Brain microvascular endothelial cell (primary cell): ENCODE measurements around the gene POC1A.

Experiments used
- DNase-seq: peaks from one replicate; pipeline ENCODE4 v3.0.0-alpha.2; 2020
- H3K27ac ChIP-seq: fragments of 250-450 bp; sonication (Bioruptor Pico); 2 replicates; pipeline ENCODE4 v1.5.1; 2020; ENCODE audit warnings: mild to moderate bottlenecking, moderate library complexity
- H3K27me3 ChIP-seq: fragments of 250-450 bp; sonication (Bioruptor Pico); replicated peaks from 2 replicates; pipeline ENCODE4 v1.5.1; 2020; ENCODE audit warnings: mild to moderate bottlenecking
- H3K36me3 ChIP-seq: fragments of 250-450 bp; sonication (Bioruptor Pico); replicated peaks from 2 replicates; pipeline ENCODE4 v1.5.1; 2020; ENCODE audit warnings: mild to moderate bottlenecking
- H3K4me3 ChIP-seq: 2 replicates; pipeline ENCODE4 v1.5.1; 2011; ENCODE audit warnings: low read depth, mild to moderate bottlenecking, control low read depth, low read length, moderate library complexity
- in situ Hi-C: cut with HindIII; loops from 2 replicates; pipeline ENCODE4 v1.10.0; 2017; ENCODE audit warnings: low sequenced_read_pairs, low pct_ligation_motif_present
- TF ChIP-seq, protein P1 (sequence below): IDR thresholded peaks from 2 replicates; pipeline ENCODE4 v1.5.1; 2011; ENCODE audit warnings: low read depth, mild to moderate bottlenecking, moderate library complexity, low read length, control low read depth, inconsistent platforms; ENCODE audit errors: missing control alignments

The POC1A gene

DNA sequence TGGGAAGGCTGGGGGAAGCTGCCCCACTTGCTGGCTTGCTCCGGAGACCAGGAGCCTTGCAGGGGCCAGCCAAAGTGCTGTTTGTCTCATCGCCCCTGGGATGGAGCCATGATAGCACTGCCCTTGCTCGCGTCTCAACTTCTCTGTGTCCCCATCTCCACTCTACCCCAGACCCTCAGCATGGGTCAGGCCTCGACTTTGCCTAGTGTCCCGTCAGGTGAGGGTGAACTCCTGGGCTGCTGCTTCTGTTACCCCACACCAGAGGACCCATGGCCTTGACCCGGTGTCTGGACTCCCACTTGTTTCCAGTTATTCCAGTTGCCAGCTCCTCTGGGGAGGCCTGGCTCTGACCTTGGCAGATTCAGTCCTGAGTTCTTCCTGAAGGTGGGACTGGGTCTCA is 61.3 kb downstream of the POC1A start:
- Histone ChIP-seq H3K36me3 (no peaks in the 10 kb centered on the region), H3K4me3 (no peak overlapping the region), H3K27ac (no peak overlapping the region), H3K27me3 (no peaks in the 10 kb centered on the region)
- in situ Hi-C loops: no loop called here
- no peak for DNase-seq
- TF ChIP-seq, protein P1, sequence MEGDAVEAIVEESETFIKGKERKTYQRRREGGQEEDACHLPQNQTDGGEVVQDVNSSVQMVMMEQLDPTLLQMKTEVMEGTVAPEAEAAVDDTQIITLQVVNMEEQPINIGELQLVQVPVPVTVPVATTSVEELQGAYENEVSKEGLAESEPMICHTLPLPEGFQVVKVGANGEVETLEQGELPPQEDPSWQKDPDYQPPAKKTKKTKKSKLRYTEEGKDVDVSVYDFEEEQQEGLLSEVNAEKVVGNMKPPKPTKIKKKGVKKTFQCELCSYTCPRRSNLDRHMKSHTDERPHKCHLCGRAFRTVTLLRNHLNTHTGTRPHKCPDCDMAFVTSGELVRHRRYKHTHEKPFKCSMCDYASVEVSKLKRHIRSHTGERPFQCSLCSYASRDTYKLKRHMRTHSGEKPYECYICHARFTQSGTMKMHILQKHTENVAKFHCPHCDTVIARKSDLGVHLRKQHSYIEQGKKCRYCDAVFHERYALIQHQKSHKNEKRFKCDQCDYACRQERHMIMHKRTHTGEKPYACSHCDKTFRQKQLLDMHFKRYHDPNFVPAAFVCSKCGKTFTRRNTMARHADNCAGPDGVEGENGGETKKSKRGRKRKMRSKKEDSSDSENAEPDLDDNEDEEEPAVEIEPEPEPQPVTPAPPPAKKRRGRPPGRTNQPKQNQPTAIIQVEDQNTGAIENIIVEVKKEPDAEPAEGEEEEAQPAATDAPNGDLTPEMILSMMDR: no peak

DNA sequence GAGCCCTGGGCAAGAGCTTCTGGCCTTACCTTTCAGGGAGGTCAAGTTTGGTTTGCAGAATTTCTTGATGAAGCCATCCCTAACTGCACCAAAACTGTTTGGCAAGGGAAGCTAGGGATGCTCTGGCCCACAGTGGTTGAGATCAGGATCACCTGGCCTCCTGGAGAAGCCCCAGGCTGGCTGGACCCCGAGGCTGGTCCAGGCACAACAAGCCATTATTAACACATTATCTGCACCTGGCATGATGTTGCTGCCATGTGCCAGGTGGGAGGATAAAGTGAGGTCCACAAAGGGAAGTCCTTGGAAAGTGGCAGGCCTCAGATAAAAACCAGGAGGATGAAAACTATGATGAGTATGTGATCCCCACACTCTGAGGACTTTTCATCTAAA is 62.0 kb downstream of the POC1A start:
- no peak for DNase-seq
- Histone ChIP-seq H3K27me3 (no peaks in the 10 kb centered on the region), H3K27ac (no peak overlapping the region), H3K4me3 (no peak overlapping the region), H3K36me3 (no peaks in the 10 kb centered on the region)
- in situ Hi-C loops: no loop called here
- TF ChIP-seq, protein P1: no peak

DNA sequence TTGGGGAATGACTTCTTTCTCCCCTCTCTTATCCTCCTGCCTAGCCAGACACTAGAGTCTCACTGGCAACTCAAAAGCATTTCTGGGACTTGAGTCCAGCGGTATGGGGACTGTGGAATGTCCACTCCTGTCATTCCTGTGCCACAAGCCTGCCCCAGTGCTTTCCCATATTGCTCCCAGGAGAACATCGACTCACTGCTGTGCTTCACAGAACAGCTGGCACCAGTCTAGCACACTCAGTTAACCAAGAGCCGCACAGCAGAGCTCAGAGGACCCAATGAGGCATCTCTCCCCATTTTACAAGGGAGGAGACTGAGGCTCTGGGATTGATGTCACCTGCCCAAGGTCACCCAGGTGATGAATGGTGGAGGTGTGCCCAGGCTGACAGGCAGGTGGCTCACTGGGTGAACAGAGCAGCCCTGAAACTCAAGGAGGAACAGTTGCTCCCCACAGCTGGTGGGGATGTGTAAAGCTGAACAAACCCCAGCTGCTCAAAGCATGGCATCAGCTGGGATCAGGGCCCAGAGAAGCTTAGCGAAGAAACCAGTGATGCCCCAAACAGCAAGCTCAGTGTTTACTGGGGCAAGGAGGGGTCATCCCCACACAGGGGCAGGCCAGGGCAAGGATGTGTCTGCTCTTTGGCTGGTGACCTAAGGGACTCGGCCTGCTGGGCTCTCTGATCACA is 62.5 kb downstream of the POC1A start:
- in situ Hi-C loops: no loop called here
- H3K27me3 ChIP-seq: no peaks in the 10 kb centered on the region

DNA sequence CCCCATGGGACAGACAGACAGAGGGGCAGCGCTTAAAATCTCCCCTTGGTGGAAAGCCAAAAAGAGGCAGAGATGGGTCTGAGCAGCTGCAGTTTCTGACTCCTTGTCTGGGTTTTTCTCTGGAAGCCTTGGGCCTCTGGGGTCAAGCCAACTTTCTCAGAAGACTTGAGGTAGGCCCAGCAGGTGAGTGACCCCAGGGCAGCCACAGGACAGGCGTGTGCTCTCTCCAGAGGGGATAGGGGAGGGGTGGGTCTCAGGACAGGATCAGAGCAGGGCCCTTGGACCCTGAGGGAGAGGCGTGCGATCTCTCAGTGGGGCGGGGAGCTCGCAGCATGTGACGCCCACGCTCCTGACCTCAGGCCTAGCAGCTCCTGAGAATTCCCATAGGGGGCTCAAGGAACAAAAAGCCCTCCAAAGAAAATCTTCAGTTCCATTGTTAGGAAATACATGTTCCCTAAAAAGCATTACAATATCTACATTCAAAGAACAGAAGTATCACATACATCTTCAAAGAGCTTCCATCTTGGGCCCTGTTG is 63.2 kb downstream of the POC1A start:
- TF ChIP-seq, protein P1: peak; percentile 32
- H3K27ac ChIP-seq: peak overlapping the region; percentile 85
- no peaks in the 10 kb centered on the region for H3K36me3 ChIP-seq
- in situ Hi-C loops: no loop called here
- H3K4me3 ChIP-seq: no peak overlapping the region
- no peaks in the 10 kb centered on the region for H3K27me3 ChIP-seq
- no peak for DNase-seq

More for the DNA sequence above, 62.5 kb downstream of the POC1A start:
- H3K36me3 ChIP-seq: no peaks in the 10 kb centered on the region
- DNase-seq: no peak
- no peak overlapping the region for H3K27ac ChIP-seq
- TF ChIP-seq, protein P1: no peak
- no peak overlapping the region for H3K4me3 ChIP-seq

DNA sequence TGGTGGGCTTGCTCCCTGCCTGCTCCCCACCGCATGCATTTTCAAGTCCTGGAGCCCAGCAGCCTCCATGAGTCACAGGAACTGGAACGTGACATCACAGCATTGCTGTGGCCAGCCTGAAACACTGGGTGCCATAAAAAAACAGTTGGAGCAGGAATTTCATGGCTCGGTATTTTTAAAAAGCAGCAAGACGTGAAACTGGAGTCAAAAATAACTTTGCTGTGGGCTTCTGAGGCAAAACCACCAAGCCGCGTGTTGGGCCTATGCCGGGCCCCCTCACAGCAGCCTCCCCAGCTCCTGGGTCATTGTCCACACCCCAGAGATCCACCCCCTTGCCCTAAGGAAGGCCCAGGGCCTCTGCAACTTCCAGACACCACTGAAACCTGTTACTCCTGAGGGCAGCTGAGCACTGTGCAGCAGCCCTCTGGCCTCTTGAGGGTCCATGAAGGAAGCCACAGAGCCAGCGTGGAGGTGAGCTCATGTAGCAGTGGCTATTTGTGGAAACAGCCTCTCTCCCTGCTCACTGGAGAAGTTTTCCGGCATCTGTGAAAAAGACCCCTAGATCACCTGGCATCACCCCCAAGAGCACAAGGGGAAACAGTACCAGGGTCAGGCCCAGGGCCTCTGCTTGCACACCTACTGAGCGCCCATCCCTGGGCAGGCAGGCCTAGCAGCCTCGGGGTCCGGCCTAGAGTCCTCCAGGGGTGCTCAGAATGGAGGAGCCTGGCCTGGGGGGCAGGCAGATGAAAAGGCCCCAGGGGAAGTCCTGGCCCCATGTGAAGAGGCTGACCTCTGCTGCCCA is 63.9 kb downstream of the POC1A start:
- peak overlapping the region; percentile 85 for H3K27ac ChIP-seq
- TF ChIP-seq, protein P1: no peak
- H3K27me3 ChIP-seq: no peaks in the 10 kb centered on the region
- H3K36me3 ChIP-seq: no peaks in the 10 kb centered on the region
- H3K4me3 ChIP-seq: no peak overlapping the region
- DNase-seq: peak; percentile 91
- in situ Hi-C loops: no loop called here
